CD4-positive, alpha-beta T cell treated with Interleukin-6 at 100 ng/mL for 8 hours (primary cell): ENCODE results near the gene TPPP2.

ENCODE experiments used
- DNase-seq: peaks from one replicate; pipeline ENCODE4 v3.0.0-alpha.2; 2020; ENCODE audit warnings: mixed read lengths, low spot score

The TPPP2 gene

DNA sequence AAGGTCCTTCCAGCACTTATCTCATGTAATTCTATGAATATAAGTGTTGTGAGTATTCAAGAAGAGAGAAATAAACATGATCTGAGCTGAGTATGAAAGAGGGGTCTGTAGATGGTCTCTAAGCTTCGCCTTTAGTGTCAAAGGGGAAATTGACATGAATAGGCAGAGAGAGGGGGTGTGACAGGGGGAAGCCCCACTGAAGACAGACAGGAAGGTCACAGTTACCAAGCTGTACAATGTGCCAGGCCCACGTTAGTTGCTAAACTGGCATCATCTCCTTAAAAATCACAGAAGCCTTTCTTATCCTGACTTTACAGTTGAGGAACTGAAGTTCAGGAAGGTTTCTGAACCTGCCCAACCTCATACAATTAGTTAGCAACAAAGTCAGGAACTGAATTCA lies 47.7 kb downstream of the TPPP2 start:
- no peak for DNase-seq

DNA sequence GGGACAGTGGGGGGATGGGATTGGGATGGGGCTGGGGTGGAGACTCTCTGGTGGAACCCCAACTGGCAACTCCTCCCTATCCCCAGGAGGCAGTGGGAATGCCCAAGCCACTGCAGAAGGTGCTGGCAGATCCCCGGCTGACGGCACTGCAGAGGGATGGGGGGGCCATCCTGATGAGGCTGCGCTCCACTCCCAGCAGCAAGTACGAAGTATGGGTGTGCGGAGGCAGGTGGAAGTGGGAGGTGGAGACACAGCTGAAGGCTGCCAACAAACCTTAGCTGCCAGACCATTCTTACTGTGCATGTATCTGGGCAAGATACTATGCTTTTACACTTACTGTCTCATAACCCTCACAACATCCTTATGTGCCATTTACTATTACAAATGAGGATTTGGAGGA lies 48.3 kb downstream of the TPPP2 start:
- DNase-seq, result no peak

DNA sequence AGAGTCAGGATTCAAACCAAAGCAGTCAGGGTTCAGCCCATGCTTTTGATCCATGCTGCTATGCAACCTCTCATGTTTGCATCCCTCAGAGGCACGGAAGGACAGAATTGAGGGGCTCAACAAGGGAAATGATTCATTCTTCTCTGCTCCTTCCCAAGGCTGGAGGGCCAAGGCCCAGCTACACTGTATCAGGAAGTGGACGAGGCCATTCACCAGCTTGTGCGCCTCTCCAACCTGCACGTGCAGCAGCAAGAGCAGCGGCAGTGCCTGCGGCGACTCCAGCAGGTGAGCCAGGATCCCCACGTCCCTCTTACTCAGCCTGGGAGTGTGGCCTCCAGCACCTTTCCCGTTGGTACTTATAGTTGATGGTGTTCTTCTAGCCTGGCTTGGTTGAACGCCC lies 48.7 kb downstream of the TPPP2 start:
- no peak for DNase-seq

DNA sequence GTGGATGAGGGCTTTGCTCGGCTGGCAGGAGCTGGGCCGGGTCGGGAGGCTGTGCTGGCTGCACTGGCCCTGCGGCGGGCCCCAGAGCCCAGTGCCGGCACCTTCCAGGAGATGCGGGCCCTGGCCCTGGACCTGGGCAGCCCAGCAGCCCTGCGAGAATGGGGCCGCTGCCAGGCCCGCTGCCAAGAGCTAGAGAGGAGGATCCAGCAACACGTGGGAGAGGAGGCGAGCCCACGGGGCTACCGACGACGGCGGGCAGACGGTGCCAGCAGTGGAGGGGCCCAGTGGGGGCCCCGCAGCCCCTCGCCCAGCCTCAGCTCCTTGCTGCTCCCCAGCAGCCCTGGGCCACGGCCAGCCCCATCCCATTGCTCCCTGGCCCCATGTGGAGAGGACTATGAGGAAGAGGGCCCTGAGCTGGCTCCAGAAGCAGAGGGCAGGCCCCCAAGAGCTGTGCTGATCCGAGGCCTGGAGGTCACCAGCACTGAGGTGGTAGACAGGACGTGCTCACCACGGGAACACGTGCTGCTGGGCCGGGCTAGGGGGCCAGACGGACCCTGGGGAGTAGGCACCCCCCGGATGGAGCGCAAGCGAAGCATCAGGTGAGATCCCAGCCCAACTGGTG lies 51.6 kb downstream of the TPPP2 start:
- no peak for DNase-seq
